ENCODE data around the gene NAE1. TPM values are rescaled to one million over a fixed set of nuclear protein-coding genes. Genes with fewer than 3 reads are reported as not detected.

NAE1 gene
- total RNA-seq, 1 donor from 2014 or later: 78.8 TPM

GRCh38 chr16:66844342-66845079 is 13.7 kb upstream of the NAE1 start, which contains the start of gene CA7:
CA7 (plus strand) TSS chr16:66844414; CDS start chr16:66844488, 74 bp downstream.
- Mint-ChIP-seq H3K4me3 (peak within 1 kb of the TSS; percentile 71), H3K4me1 (peaks cover 2% of the 10 kb centered on the region), H3K36me3 (no peaks in the 10 kb centered on the region), H3K27me3 (ENCODE audit: low read depth) (peaks cover 82% of the 10 kb centered on the region), H3K9me3 (peaks cover 5% of the 10 kb centered on the region), H3K27ac (no peak within 1 kb of the TSS)
- DNase-seq (ENCODE audit: low spot score in 2 of 2, unreplicated experiment in 2 of 2): no peak
- no peak for TF ChIP-seq CTCF (IDR thresholded peaks at IDR 0.05; ENCODE audit: unreplicated experiment)

- Mint-ChIP-seq H3K4me3 (peak overlapping the region; percentile 71), H3K9me3 (peaks cover 9% of the 10 kb centered on the region), H3K4me1 (peaks cover 2% of the 10 kb centered on the region), H3K36me3 (no peaks in the 10 kb centered on the region), H3K27ac (no peak overlapping the region), H3K27me3 (ENCODE audit: low read depth) (peaks cover 88% of the 10 kb centered on the region)
- no peak for TF ChIP-seq CTCF (IDR thresholded peaks at IDR 0.05; ENCODE audit: unreplicated experiment)
- DNase-seq (ENCODE audit: low spot score in 2 of 2, unreplicated experiment in 2 of 2): no peak
Observed at GRCh38 chr16:66844009-66844341, 13.2 kb upstream of the NAE1 start.

- Mint-ChIP-seq H3K4me1 (peaks cover 2% of the 10 kb centered on the region), H3K4me3 (peak overlapping the region; percentile 71), H3K27ac (no peak overlapping the region), H3K9me3 (peaks cover 16% of the 10 kb centered on the region), H3K27me3 (ENCODE audit: low read depth) (peaks cover 92% of the 10 kb centered on the region), H3K36me3 (no peaks in the 10 kb centered on the region)
- no peak for DNase-seq (ENCODE audit: low spot score in 2 of 2, unreplicated experiment in 2 of 2)
- TF ChIP-seq CTCF (IDR thresholded peaks at IDR 0.05; ENCODE audit: unreplicated experiment): no peak
Observed at GRCh38 chr16:66843191-66843590, 12.4 kb upstream of the NAE1 start.

GRCh38 chr16:66842765-66843164 is 12.0 kb upstream of the NAE1 start:
- H3K4me1 Mint-ChIP-seq: peaks cover 2% of the 10 kb centered on the region
- peak overlapping the region; percentile 71 for H3K4me3 Mint-ChIP-seq
- TF ChIP-seq CTCF (IDR thresholded peaks at IDR 0.05; ENCODE audit: unreplicated experiment): no peak
- H3K9me3 Mint-ChIP-seq: peaks cover 18% of the 10 kb centered on the region
- DNase-seq (ENCODE audit: low spot score in 2 of 2, unreplicated experiment in 2 of 2): no peak
- peaks cover 90% of the 10 kb centered on the region for H3K27me3 Mint-ChIP-seq (ENCODE audit: low read depth)
- H3K36me3 Mint-ChIP-seq: no peaks in the 10 kb centered on the region
- H3K27ac Mint-ChIP-seq: no peak overlapping the region

GRCh38 chr16:66841366-66841765 is 10.6 kb upstream of the NAE1 start:
- Mint-ChIP-seq H3K36me3 (no peaks in the 10 kb centered on the region), H3K9me3 (peaks cover 18% of the 10 kb centered on the region), H3K27me3 (ENCODE audit: low read depth) (peaks cover 84% of the 10 kb centered on the region), H3K27ac (no peak overlapping the region), H3K4me1 (peaks cover 2% of the 10 kb centered on the region), H3K4me3 (no peak overlapping the region)
- TF ChIP-seq CTCF (IDR thresholded peaks at IDR 0.05; ENCODE audit: unreplicated experiment): no peak
- no peak for DNase-seq (ENCODE audit: low spot score in 2 of 2, unreplicated experiment in 2 of 2)

Data from mesothelial cell of epicardium (in vitro differentiated cells).